DOHH2 (cell line): ENCODE measurements around the gene RAB11B.

Experiments
- H3F3A ChIP-seq: fragments of 200-600 bp; sonication (generic), shearing (Covaris generic); 2 replicates; pipeline ENCODE4 v1.6.0; 2016; ENCODE audit warnings: antibody characterized with exemption, mild to moderate bottlenecking; ENCODE audit not compliant: control insufficient read depth, insufficient read depth
- H3K27ac ChIP-seq: fragments of 200-600 bp; sonication (generic); 2 replicates; pipeline ENCODE4 v1.5.1; 2014; ENCODE audit warnings: low read depth, mild to moderate bottlenecking, low read length, moderate library complexity
- H3K27me3 ChIP-seq: fragments of 200-600 bp; sonication (generic); 2 replicates; pipeline ENCODE4 v1.6.1; 2014; ENCODE audit warnings: mild to moderate bottlenecking, low read length, mixed read lengths; ENCODE audit not compliant: control insufficient read depth
- H3K36me3 ChIP-seq: fragments of 200-600 bp; sonication (generic); 2 replicates; pipeline ENCODE4 v1.6.1; 2014; ENCODE audit warnings: mild to moderate bottlenecking, low read length, moderate library complexity, mixed read lengths; ENCODE audit not compliant: control insufficient read depth
- H3K4me1 ChIP-seq: fragments of 200-600 bp; sonication (generic); 2 replicates; pipeline ENCODE4 v1.6.1; 2014; ENCODE audit warnings: mild to moderate bottlenecking, low read length, mixed read lengths; ENCODE audit not compliant: control insufficient read depth
- H3K4me2 ChIP-seq: fragments of 200-600 bp; sonication (generic); 2 replicates; pipeline ENCODE4 v1.6.0; 2014; ENCODE audit warnings: mild to moderate bottlenecking, low read length, moderate library complexity
- H3K4me3 ChIP-seq: fragments of 200-600 bp; sonication (generic); 2 replicates; pipeline ENCODE4 v1.5.1; 2014; ENCODE audit warnings: mild to moderate bottlenecking, low read length, mixed read lengths
- H3K79me2 ChIP-seq: fragments of 200-600 bp; sonication (generic); 2 replicates; pipeline ENCODE4 v1.6.1; 2014; ENCODE audit warnings: mild to moderate bottlenecking, low read length, mixed read lengths; ENCODE audit not compliant: control insufficient read depth
- H3K9me2 ChIP-seq: fragments of 200-600 bp; sonication (generic); replicated peaks from 2 replicates; pipeline ENCODE4 v1.6.1; 2014; ENCODE audit warnings: mild to moderate bottlenecking, low read length, mixed read lengths; ENCODE audit not compliant: control insufficient read depth
- H3K9me3 ChIP-seq: fragments of 200-600 bp; sonication (generic); 2 replicates; pipeline ENCODE4 v1.6.1; 2014; ENCODE audit warnings: antibody characterized with exemption, low read length, mixed read lengths; ENCODE audit not compliant: control insufficient read depth, insufficient read depth
- H4K20me1 ChIP-seq: fragments of 200-600 bp; sonication (generic); 2 replicates; pipeline ENCODE4 v1.6.0; 2014; ENCODE audit warnings: low read depth, mild to moderate bottlenecking, antibody characterized with exemption, low read length, moderate library complexity; ENCODE audit not compliant: control insufficient read depth, insufficient read depth
- EZH2phosphoT487 ChIP-seq: fragments of 200-600 bp; sonication (generic); IDR thresholded peaks from 2 replicates; pipeline ENCODE4 v1.6.1; 2017; ENCODE audit warnings: borderline replicate concordance, mild to moderate bottlenecking, antibody characterized with exemption, low read length, moderate library complexity, mixed read lengths
- TF ChIP-seq, protein P1 (sequence below): fragments of 200-600 bp; sonication (generic); IDR thresholded peaks from one replicate; pipeline ENCODE4 v1.5.1; 2014; ENCODE audit warnings: antibody characterized with exemption, mild to moderate bottlenecking, low read depth, low read length; ENCODE audit not compliant: poor library complexity, severe bottlenecking

RAB11B gene

GRCh38 chr19:8386990-8387389, 3.2 kb upstream of the RAB11B start:
- Histone ChIP-seq H3K4me1 (peaks cover 16% of the 10 kb centered on the region), H3K9me2 (no peaks in the 10 kb centered on the region), H3K4me3 (no peak overlapping the region), H4K20me1 (peaks cover 5% of the 10 kb centered on the region; the same call in 1 of the 2 replicates), H3K27ac (no peak overlapping the region), H3F3A (no peaks in the 10 kb centered on the region), H3K9me3 (no peaks in the 10 kb centered on the region), H3K36me3 (peaks cover 3% of the 10 kb centered on the region; the same call in 1 of the 2 replicates), H3K79me2 (peaks cover 21% of the 10 kb centered on the region), H3K27me3 (no peaks in the 10 kb centered on the region), H3K4me2 (no peak overlapping the region)
- TF ChIP-seq, protein P1, sequence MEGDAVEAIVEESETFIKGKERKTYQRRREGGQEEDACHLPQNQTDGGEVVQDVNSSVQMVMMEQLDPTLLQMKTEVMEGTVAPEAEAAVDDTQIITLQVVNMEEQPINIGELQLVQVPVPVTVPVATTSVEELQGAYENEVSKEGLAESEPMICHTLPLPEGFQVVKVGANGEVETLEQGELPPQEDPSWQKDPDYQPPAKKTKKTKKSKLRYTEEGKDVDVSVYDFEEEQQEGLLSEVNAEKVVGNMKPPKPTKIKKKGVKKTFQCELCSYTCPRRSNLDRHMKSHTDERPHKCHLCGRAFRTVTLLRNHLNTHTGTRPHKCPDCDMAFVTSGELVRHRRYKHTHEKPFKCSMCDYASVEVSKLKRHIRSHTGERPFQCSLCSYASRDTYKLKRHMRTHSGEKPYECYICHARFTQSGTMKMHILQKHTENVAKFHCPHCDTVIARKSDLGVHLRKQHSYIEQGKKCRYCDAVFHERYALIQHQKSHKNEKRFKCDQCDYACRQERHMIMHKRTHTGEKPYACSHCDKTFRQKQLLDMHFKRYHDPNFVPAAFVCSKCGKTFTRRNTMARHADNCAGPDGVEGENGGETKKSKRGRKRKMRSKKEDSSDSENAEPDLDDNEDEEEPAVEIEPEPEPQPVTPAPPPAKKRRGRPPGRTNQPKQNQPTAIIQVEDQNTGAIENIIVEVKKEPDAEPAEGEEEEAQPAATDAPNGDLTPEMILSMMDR, result no peak
- no peak for TF ChIP-seq EZH2phosphoT487

DNA sequence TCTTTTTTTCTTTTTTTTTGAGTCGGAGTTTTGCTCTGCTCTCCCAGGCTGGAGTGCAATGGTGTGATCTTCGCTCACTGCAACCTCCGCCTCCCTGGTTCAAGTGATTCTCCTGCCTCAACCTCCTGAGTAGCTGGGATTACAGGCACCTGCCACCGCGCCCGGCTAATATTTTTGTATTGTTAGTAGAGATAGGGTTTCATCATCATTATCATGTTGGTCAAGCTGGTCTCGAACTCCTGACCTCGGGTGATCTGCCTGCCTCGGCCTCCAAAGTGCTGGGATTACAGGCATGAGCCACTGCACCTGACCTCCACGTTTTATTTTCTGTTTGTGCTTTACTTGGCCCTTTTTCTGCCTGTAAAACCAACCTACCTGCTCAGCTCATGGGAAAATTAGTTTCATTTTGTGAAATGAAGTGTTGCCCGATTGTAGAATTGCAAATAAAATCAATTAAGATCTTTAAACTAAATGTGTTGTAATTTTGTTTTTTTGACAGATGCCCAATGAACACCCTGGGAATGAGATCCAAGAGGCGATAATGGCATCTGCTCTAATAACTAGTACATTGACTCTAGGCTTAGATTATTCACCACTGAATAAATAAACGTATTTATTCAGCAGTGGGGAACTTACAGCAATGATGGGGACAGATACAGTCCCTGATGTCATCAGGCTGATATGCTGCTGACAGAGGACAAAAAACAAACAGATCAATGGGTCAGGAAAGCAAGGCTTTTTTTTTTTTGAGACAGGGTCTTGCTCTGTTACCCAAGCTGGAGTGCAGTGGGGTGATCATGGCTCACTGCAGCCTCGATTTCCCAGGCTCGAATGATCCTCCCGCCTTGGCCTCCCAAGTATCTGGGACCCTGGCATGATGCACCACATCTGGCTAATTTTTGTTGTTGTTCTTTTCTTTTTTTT, 2.2 kb upstream of the RAB11B start:
- no peak for TF ChIP-seq EZH2phosphoT487
- TF ChIP-seq, protein P1, result no peak
- H3F3A ChIP-seq, result no peaks in the 10 kb centered on the region
- H3K9me3 ChIP-seq, result no peaks in the 10 kb centered on the region
- H3K9me2 ChIP-seq, result no peaks in the 10 kb centered on the region
- H3K36me3 ChIP-seq, result peaks cover 3% of the 10 kb centered on the region; the same call in 1 of the 2 replicates
- no peaks in the 10 kb centered on the region for H3K27me3 ChIP-seq
- H3K4me3 ChIP-seq, result no peak overlapping the region
- peaks cover 5% of the 10 kb centered on the region; the same call in 1 of the 2 replicates for H4K20me1 ChIP-seq
- peaks cover 28% of the 10 kb centered on the region for H3K79me2 ChIP-seq
- H3K4me2 ChIP-seq, result no peak overlapping the region
- H3K27ac ChIP-seq, result no peak overlapping the region
- H3K4me1 ChIP-seq, result peaks cover 16% of the 10 kb centered on the region

DNA sequence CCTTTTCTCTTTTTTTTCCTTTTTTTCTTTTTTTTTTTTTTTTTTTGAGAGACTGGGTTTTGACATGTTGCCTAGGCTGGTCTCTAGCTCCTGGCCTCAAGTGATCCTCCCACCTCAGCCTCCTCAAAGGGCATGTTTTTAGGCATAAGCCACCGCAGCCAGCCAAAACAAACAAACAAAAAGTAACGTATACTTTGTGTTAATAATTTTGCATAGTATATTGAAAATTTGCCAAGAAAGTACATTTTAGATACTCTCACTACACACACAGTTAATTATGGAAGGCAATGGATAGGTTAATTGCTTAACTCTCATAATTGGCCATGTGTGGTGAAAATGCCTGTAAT, 1.6 kb upstream of the RAB11B start:
- no peaks in the 10 kb centered on the region for H3K27me3 ChIP-seq
- H3K27ac ChIP-seq, result no peak overlapping the region
- H3K4me1 ChIP-seq, result peaks cover 16% of the 10 kb centered on the region
- no peak overlapping the region for H3K4me3 ChIP-seq
- H3K9me2 ChIP-seq, result no peaks in the 10 kb centered on the region
- peaks cover 34% of the 10 kb centered on the region for H3K79me2 ChIP-seq
- H3K4me2 ChIP-seq, result peak overlapping the region; percentile 56
- TF ChIP-seq EZH2phosphoT487, result no peak
- TF ChIP-seq, protein P1, result no peak
- no peaks in the 10 kb centered on the region for H3F3A ChIP-seq
- peaks cover 5% of the 10 kb centered on the region; the same call in 1 of the 2 replicates for H4K20me1 ChIP-seq
- H3K36me3 ChIP-seq, result peaks cover 3% of the 10 kb centered on the region; the same call in 1 of the 2 replicates
- no peaks in the 10 kb centered on the region for H3K9me3 ChIP-seq
